ENCODE data around the gene ORAI3.

Gene ORAI3

DNA sequence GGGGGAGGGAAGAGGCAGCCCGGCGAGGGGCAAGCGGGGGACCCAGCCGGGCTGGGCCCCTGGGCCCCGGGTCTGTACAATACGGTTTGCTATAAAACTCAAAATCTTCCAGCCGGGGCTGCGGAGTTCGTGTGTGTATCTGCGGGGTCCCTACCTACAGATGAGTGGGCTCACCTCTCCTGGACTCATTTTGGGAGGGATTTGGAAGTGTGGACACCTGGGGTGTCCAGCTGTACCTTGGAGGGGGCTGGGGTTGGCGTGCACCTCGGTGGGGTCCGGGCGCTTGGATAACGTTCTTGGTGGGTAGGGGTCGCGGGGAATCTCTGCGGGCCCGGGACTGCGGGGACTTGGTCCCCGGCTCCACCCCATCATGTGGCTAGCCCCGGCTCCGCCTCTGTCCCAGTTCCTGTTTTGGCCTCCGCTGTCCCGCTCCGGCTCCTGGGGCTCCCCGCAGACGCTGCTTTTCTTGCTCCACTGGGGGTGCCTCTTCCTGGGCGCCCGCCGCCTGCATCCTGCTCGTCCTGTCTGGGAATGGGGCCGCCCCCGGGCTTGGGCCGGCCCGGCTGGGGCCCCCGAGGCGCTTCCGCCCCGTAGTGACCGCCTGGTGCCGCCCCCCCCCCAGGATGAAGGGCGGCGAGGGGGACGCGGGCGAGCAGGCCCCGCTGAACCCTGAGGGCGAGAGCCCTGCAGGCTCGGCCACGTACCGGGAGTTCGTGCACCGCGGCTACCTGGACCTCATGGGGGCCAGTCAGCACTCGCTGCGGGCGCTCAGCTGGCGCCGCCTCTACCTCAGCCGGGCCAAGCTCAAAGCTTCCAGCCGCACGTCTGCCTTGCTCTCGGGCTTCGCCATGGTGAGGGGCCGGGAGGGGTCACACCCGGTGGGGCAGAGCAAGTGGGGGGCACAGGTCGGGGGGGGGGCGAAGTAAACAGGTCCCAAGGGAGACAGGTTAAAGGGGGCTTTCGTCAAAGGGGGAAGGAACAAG is at the start of gene ORAI3:
Gene ORAI3 (plus strand): TSS at position 402 of the 983 bp plus-strand sequence. CDS start 222 bp downstream, at position 624.
- DNase-seq (ENCODE audit: low read depth in 2 of 2), result no peak

- DNase-seq (ENCODE audit: low read depth in 2 of 2), result no peak
These were observed 49.1 kb upstream of the ORAI3 start for GRCh38 chr16:30899794-30900193.

GRCh38 chr16:30900588-30900987 is 48.3 kb upstream of the ORAI3 start:
- DNase-seq (ENCODE audit: low read depth in 2 of 2), result no peak

DNA sequence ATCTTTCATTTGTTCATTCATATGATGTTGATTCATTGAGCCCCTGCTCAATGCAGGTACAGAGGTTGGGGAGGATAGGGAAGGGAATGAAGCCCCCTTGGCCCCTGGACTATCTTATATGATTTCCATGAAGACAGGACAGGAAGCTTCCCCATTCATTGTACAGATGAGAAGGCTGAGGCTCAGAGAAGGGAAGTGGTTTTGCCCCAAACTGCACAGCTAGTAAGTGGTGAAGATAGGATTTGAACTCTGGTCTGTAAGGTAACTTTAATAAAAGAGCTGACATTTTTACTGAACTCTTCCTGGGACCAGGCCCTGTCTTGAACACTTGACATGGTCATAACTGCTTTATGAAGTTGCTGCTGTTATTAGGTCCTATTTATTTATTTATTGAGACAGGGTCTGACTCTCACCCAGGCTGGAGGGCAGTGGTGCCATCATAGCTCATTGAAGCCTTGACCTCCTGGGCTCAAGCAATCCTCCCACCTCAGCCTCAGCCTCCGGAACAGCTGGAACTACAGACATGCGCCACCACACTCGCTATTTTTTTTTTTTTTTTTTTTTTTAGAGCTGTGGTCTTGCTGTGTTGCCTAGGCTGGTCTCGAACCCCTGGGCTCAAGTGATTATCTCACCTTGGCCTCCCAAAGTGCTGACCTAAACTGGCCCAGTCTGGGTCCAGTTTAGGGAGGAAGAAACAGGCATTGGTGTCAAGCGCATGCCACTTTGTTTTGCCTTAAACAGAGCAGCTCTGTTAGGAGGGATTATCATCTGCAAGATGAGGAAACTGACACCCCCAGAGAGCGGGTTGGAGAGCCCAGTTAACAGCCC is 47.5 kb upstream of the ORAI3 start:
- no peak for DNase-seq (ENCODE audit: low read depth in 2 of 2)

DNA sequence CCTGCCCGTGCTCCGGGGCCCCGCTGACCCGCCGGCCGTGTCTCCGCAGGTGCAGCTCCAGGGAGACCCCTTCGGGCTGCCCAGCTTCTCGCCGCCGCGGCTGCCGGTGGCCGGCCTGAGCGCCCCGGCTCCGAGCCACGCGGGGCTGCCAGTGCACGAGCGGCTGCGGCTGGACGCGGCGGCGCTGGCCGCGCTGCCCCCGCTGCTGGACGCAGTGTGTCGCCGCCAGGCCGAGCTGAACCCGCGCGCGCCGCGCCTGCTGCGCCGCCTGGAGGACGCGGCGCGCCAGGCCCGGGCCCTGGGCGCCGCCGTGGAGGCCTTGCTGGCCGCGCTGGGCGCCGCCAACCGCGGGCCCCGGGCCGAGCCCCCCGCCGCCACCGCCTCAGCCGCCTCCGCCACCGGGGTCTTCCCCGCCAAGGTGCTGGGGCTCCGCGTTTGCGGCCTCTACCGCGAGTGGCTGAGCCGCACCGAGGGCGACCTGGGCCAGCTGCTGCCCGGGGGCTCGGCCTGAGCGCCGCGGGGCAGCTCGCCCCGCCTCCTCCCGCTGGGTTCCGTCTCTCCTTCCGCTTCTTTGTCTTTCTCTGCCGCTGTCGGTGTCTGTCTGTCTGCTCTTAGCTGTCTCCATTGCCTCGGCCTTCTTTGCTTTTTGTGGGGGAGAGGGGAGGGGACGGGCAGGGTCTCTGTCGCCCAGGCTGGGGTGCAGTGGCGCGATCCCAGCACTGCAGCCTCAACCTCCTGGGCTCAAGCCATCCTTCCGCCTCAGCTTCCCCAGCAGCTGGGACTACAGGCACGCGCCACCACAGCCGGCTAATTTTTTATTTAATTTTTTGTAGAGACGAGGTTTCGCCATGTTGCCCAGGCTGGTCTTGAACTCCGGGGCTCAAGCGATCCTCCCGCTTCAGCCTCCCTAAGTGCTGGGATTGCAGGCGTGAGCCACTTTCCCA is 46.6 kb upstream of the ORAI3 start:
- DNase-seq (ENCODE audit: low read depth in 2 of 2), result no peak

GRCh38 chr16:30903002-30903401 is 45.9 kb upstream of the ORAI3 start:
- DNase-seq (ENCODE audit: low read depth in 2 of 2), result no peak

GRCh38 chr16:30903596-30903995 is 45.3 kb upstream of the ORAI3 start:
- DNase-seq (ENCODE audit: low read depth in 2 of 2), result no peak

- no peak for DNase-seq (ENCODE audit: low read depth in 2 of 2)
These were observed 44.6 kb upstream of the ORAI3 start for GRCh38 chr16:30904114-30904780.

GRCh38 chr16:30907064-30907463 is 41.8 kb upstream of the ORAI3 start:
- DNase-seq (ENCODE audit: low read depth in 2 of 2), result no peak

DNA sequence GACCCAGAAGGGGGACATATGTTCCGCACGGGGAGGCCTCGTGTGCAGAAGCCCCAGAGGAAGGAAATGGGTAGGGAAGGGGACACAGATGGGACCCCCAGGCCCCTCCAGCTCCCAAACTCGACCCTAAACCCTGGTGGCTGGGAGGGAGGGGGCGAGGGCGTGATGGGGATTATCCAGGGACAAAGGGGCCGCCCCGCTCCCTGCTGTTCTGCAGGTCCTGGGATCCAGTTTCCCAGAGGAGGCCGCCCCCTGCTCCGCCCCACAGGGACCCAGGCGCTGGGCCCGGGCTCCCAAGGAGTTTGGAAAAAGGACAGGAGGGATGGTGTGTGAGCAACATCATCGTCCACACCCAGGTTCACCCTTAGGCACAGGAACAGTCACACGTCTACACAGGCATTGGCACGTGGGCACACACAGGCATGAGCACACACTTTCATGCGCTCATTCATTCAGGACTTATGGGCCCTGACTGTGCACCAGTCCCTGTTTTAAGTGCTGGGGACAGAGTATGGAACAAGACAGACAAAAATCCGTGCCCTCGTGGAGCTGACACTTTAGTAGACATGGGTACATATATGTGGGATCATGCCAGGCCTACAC is 38.3 kb upstream of the ORAI3 start:
- no peak for DNase-seq (ENCODE audit: low read depth in 2 of 2)

- no peak for DNase-seq (ENCODE audit: low read depth in 2 of 2)
These were observed 36.0 kb upstream of the ORAI3 start for GRCh38 chr16:30912794-30913412.

- DNase-seq (ENCODE audit: low read depth in 2 of 2), result no peak
These were observed 34.0 kb upstream of the ORAI3 start for GRCh38 chr16:30914830-30915229.

DNA sequence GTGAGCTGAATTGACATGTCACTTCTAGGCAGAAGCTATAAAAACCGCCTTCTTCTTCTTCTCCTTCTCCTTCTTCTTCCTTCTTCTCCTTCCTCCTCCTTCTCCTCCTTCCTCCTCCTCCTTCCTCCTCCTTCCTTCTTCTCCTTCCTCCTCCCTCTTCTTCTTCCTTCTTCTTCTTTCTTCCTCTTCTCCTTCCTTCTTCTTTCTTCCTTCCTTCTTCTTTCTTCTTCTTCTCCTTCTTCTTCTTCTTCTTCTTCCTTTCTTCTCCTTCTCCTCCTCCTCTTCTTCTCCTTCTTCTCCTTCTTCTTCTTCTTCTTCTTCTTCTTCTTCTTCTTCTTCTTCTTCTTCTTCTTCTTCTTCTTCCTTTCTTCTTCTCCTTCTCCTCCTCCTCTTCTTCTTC is 30.3 kb upstream of the ORAI3 start:
- no peak for DNase-seq (ENCODE audit: low read depth in 2 of 2)

DNA sequence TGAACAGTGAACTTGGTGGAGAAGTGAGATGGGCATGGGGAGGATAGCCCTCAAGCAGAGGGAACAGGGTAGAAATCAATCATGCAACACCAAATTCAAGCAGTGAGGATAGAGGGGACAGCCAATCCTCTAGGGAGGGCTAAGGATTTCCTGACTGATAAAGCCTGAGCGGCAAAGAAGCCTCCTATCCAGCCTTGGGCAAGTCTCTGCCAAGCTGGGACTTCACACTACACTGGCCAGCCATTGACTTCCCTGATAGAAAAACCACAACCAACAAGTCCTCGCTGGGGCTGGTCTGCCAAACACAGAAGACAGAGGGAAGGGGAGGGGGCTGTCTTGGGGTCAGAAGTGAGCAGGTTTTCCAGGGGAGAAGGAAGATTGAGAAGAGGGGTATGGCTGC is 28.0 kb upstream of the ORAI3 start:
- DNase-seq (ENCODE audit: low read depth in 2 of 2), result no peak

DNA sequence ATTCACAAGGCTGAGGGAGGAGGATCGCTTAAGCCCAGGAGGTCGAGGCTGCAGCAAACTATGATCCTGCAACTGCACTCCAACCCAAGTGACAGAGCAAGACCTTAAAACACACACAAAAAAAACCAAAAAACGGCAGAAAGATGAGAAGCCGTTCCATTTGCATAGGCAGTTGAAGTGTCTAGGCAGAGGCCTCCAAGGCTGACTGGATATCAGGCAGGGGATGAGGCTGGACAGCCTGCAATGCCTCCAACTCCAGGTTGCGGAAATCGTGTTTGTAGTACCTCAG is 27.5 kb upstream of the ORAI3 start:
- DNase-seq (ENCODE audit: low read depth in 2 of 2), result no peak

DNA sequence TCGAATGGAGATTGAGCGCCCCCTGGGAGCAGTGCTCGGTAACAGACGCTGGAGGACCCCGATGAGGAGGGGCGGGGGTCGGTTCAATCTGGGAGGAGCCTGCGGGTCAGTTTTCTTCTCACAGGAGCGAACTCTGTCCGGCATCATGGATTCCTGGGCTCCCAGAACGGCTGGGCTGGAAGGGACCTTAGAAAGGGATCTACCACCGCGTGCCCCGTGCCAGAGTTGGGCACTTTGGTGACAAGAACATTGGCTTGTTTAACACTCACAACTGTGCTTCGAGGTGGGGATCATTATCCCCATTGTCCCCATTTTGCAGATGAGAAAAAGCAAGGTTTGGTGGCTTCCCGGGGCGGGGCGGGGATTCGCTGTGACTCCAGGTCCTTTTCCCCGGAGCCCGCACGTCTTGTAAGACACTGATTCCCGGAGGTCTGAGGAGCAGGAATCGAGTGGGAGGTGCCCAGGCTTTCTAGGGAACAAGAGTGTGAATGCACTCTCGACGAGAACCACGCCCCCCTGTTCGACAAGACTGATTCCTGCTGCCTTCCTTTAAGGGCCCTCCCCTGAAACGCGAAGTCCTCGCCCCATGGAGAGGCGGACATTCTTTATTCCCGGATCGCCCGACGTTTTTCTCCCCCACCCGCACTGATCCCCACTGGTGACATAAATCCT is 27.0 kb upstream of the ORAI3 start:
- peak; percentile 66 to 77 for DNase-seq (ENCODE audit: low read depth in 2 of 2)

DNA sequence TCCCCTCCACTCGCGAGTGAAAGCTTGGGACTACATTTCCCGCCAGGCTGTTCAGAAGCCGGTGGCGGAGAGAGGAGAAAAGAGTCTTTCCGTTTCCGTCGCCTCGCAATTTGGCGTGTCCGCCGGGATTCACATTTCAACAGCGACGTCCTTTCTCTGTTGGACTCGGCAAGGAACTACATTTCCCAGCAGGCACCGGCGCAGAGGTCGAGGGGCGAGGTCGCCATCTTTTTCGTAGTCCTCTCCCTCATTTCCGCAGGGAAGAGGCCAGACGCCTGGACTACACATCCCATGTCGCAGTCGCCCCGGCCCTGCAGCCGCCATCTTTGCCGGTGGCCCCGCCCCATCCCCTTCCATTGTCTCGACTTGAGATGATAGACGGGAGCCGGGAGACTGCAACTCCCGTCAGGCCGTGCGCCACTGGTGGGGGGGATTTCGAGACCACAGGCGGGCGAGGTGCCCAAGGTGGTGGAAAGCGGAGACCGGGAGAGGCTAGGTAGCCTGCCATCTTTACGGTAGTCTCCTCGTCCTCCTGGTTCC is 26.4 kb upstream of the ORAI3 start:
- peak; percentile 96 to 99 for DNase-seq (ENCODE audit: low read depth in 2 of 2)

DNA sequence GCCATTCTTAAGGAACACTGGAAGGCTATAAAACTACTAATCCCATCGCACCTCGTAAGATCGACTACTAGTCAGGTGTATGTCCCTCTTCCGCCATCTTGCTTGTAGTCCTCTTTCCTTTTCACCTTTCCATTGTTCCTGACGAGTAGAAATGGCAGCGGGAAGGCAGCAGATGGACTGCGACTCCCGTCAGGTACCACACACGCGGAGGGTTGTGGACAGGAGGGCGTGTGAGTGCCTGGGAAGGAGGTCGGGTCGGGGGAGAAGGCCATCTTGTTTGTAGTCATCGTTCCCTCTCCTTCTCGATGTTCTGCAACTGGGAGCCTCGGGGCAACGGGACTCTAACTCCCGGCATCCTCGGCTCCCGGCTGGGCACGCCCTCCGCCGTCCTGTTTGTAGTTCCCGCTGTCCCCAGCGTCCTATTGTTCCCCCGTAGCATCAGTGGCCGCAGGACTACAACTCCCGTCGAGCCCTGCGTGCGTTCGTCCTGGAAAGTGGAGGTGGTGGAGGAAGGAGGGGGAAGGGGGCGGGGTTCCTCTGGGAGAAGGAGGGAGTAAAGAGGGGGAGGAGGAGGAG is 25.8 kb upstream of the ORAI3 start:
- DNase-seq (ENCODE audit: low read depth in 2 of 2), result peak; percentile 85 to 89

GRCh38 chr16:30923554-30924075 is 25.3 kb upstream of the ORAI3 start, which contains the start of gene FBXL19:
Gene FBXL19 (plus strand): TSS chr16:30923572. CDS start chr16:30925755, 2,183 bp downstream.
- DNase-seq (ENCODE audit: low read depth in 2 of 2), result no peak

Measured in stimulated activated CD4-positive, alpha-beta T cell treated with anti-CD3 and anti-CD28 coated beads, Interleukin-1b, Interleukin-23, amount 100 ng/mL, for 1 hour (primary cell).